Keratinocyte (primary cell): ENCODE data around the gene PLXDC2. TPM values are rescaled to one million over a fixed set of nuclear protein-coding genes. Genes with fewer than 3 reads are reported as not detected.

Experiments used
- DNase-seq: peaks from one replicate; pipeline ENCODE4 v3.0.0-alpha.2; 2011; ENCODE audit warnings: low read depth, missing footprints, low spot score
- FAIRE-seq: peaks from 2 replicates; lab custom pipeline; 2011; peaks lifted over from hg19 to GRCh38; lab: Jason Lieb, UNC
- H2AFZ ChIP-seq: 2 replicates; pipeline ENCODE4 v1.6.0; 2012; ENCODE audit warnings: low read length, control low read depth, inconsistent platforms; ENCODE audit not compliant: control insufficient read depth
- H3K27ac ChIP-seq: 2 replicates; pipeline ENCODE4 v1.5.1; 2011; ENCODE audit warnings: low read length; ENCODE audit not compliant: control insufficient read depth, insufficient read depth
- H3K27me3 ChIP-seq: 3 replicates; pipeline ENCODE4 v1.6.0; 2011; ENCODE audit warnings: low read length; ENCODE audit not compliant: control insufficient read depth, insufficient read depth; ENCODE audit errors: extremely low read depth
- H3K36me3 ChIP-seq, 2 experiments: 2 replicates in 1 of 2; 3 replicates in 1 of 2; pipeline ENCODE4 v1.5.1; 2011; ENCODE audit warnings: low read length in 2 of 2, mild to moderate bottlenecking in 1 of 2; ENCODE audit not compliant: control insufficient read depth in 2 of 2, insufficient read depth in 2 of 2; ENCODE audit errors: extremely low read depth in 1 of 2
- H3K4me1 ChIP-seq: 3 replicates; pipeline ENCODE4 v1.5.1; 2011; ENCODE audit warnings: low read length; ENCODE audit not compliant: control insufficient read depth, insufficient read depth; ENCODE audit errors: extremely low read depth
- H3K4me2 ChIP-seq: 3 replicates; pipeline ENCODE4 v1.6.0; 2011; ENCODE audit warnings: low read depth, low read length; ENCODE audit not compliant: control insufficient read depth, insufficient read depth; ENCODE audit errors: extremely low read depth
- H3K4me3 ChIP-seq, 3 experiments: fragments of 200-600 bp in 1 of 3; sonication (generic) in 1 of 3; 2 replicates in 2 of 3; 3 replicates in 1 of 3; pipeline ENCODE4 v1.5.1; 2011 to 2016; ENCODE audit warnings: low read length in 3 of 3, mild to moderate bottlenecking in 3 of 3, control low read depth in 2 of 3, inconsistent platforms in 1 of 3, low read depth in 1 of 3, mixed read lengths in 1 of 3, mixed run types in 1 of 3, moderate library complexity in 1 of 3; ENCODE audit not compliant: control insufficient read depth in 2 of 3, insufficient read depth in 2 of 3; ENCODE audit errors: extremely low read depth in 1 of 3
- H3K79me2 ChIP-seq: 2 replicates; pipeline ENCODE4 v1.6.0; 2012; ENCODE audit warnings: low read length; ENCODE audit not compliant: control insufficient read depth, insufficient read depth
- H3K9ac ChIP-seq: 3 replicates; pipeline ENCODE4 v1.6.0; 2011; ENCODE audit warnings: low read length; ENCODE audit not compliant: control insufficient read depth, insufficient read depth; ENCODE audit errors: extremely low read depth
- H3K9me1 ChIP-seq: 3 replicates; pipeline ENCODE4 v1.6.0; 2011; ENCODE audit warnings: low read length; ENCODE audit not compliant: control insufficient read depth, insufficient read depth; ENCODE audit errors: extremely low read depth
- H3K9me3 ChIP-seq: 2 replicates; pipeline ENCODE4 v1.5.1; 2012; ENCODE audit warnings: low read depth, low read length; ENCODE audit not compliant: control insufficient read depth
- H4K20me1 ChIP-seq: 3 replicates; pipeline ENCODE4 v1.6.0; 2011; ENCODE audit warnings: low read length; ENCODE audit not compliant: control insufficient read depth, insufficient read depth; ENCODE audit errors: extremely low read depth
- CTCF ChIP-seq, 3 experiments: IDR thresholded peaks in 1 of 3; conservative IDR thresholded peaks in 1 of 3; optimal IDR thresholded peaks in 1 of 3; 2 replicates in 2 of 3; 3 replicates in 1 of 3; pipeline versions ENCODE3 to v1.5.1; 2011; ENCODE audit warnings: low read length in 3 of 3, mild to moderate bottlenecking in 3 of 3, moderate library complexity in 2 of 3, control low read depth in 1 of 3, inconsistent platforms in 1 of 3; ENCODE audit not compliant: insufficient read depth in 2 of 3; ENCODE audit errors: extremely low read depth in 1 of 3
- EZH2 ChIP-seq: IDR thresholded peaks from one replicate; pipeline ENCODE4 v1.6.1; 2012; ENCODE audit warnings: inconsistent platforms, mild to moderate bottlenecking, low read length, moderate library complexity
- dilution Hi-C: fragments of 300-500 bp; cut with MboI; formaldehyde crosslinking; loops from one replicate; pipeline ENCODE4 v1.7.0; 2020; ENCODE audit warnings: low sequenced_read_pairs; ENCODE audit not compliant: extremely low pct_ligation_motif_present
- polyA plus RNA-seq, 5 experiments: library from polyadenylated mRNA; depleted of rRNA in 3 of 5; stranded (reverse) in 3 of 5; stranded (forward) in 1 of 5; unstranded in 1 of 5; fragments of >200 nt; gene quantifications; 1 replicate in 1 of 5; 2 replicates in 3 of 5; 3 replicates in 1 of 5; pipeline versions ENCODE4 v1.2.1 to v1.2.3, GENCODE V29; 2011 to 2012; ENCODE audit warnings: missing spikeins in 2 of 5, low read depth in 1 of 5, low replicate concordance in 1 of 5

Gene PLXDC2
- polyA plus RNA-seq, 1 donor (not counting 4 experiments of a cell fraction or from before 2014, with no cell fraction given): 12.9 TPM

GRCh38 chr10:20029523-20029922 lies 213.3 kb downstream of the PLXDC2 start:
- Histone ChIP-seq H3K79me2 (no peaks in the 10 kb centered on the region), H2AFZ (no peak overlapping the region), H3K27ac (no peak overlapping the region), H4K20me1 (no peaks in the 10 kb centered on the region), H3K9ac (no peak overlapping the region), H3K36me3 (no peaks in the 10 kb centered on the region), H3K9me3 (no peaks in the 10 kb centered on the region), H3K27me3 (no peaks in the 10 kb centered on the region), H3K9me1 (no peaks in the 10 kb centered on the region), H3K4me3 (no peak overlapping the region), H3K4me2 (no peak overlapping the region), H3K4me1 (no peaks in the 10 kb centered on the region)
- no peak for FAIRE-seq
- TF ChIP-seq EZH2: no peak
- TF ChIP-seq CTCF (optimal IDR thresholded peaks at IDR 0.05 in 1 of 3, IDR thresholded peaks at IDR 0.05 in 1 of 3, conservative IDR thresholded peaks at IDR 0.05 in 1 of 3; ENCODE audit: extremely low read depth in 1 of 3, insufficient read depth in 2 of 3, low read length in 3 of 3): no peak
- DNase-seq: no peak
- dilution Hi-C loops: no loop called here

- dilution Hi-C loops: no loop called here
- no peak for TF ChIP-seq CTCF (optimal IDR thresholded peaks at IDR 0.05 in 1 of 3, IDR thresholded peaks at IDR 0.05 in 1 of 3, conservative IDR thresholded peaks at IDR 0.05 in 1 of 3; ENCODE audit: extremely low read depth in 1 of 3, insufficient read depth in 2 of 3, low read length in 3 of 3)
- H3K79me2 ChIP-seq: no peaks in the 10 kb centered on the region
- H2AFZ ChIP-seq: no peak overlapping the region
- no peaks in the 10 kb centered on the region for H3K9me1 ChIP-seq
- no peak overlapping the region for H3K9ac ChIP-seq
- no peaks in the 10 kb centered on the region for H4K20me1 ChIP-seq
- H3K4me2 ChIP-seq: no peak overlapping the region
- no peak overlapping the region for H3K27ac ChIP-seq
- no peak for FAIRE-seq
- no peaks in the 10 kb centered on the region for H3K36me3 ChIP-seq
- no peak overlapping the region for H3K4me3 ChIP-seq
- H3K4me1 ChIP-seq: no peaks in the 10 kb centered on the region
- no peaks in the 10 kb centered on the region for H3K9me3 ChIP-seq
- DNase-seq: no peak
- no peaks in the 10 kb centered on the region for H3K27me3 ChIP-seq
Observed at GRCh38 chr10:20033476-20033875, 217.2 kb downstream of the PLXDC2 start.
